GM12864 (cell line): ENCODE data around the gene MAP3K3.
A peak's percentile ranks its signal among the peaks of the same experiment; 100 is the strongest.

ENCODE experiments used
- DNase-seq: peaks from one replicate; pipeline ENCODE4 v3.0.0-alpha.2; 2011; ENCODE audit warnings: low read depth
- H3K4me3 ChIP-seq: 2 replicates; pipeline ENCODE4 v1.5.1; 2011; ENCODE audit warnings: mild to moderate bottlenecking, low read depth, low read length, control low read depth
- TF ChIP-seq, protein P1 (sequence below): IDR thresholded peaks from 2 replicates; pipeline ENCODE4 v1.5.1; 2011; ENCODE audit warnings: low read depth, mild to moderate bottlenecking, moderate library complexity, low read length, control low read depth, inconsistent platforms; ENCODE audit errors: missing control alignments

MAP3K3 gene

DNA sequence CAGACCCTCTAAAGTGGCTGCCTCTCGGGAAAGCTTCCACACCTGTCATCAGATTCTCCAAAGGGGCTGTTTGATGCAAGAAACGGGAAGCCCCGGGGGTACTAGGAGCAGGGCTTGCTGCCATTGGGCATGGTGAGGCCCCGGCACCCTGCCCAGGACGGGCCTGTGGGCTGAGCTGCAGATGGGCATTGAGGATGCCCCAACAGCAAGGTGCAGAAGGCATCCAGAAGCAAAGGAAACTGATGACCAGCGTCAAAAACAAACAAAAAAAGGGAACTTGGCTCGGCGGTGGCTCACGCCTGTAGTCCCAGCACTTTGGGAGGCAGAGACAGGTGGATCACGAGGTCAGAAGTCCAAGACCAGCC is 79.2 kb downstream of the MAP3K3 start:
- DNase-seq = no peak
- TF ChIP-seq, protein P1, sequence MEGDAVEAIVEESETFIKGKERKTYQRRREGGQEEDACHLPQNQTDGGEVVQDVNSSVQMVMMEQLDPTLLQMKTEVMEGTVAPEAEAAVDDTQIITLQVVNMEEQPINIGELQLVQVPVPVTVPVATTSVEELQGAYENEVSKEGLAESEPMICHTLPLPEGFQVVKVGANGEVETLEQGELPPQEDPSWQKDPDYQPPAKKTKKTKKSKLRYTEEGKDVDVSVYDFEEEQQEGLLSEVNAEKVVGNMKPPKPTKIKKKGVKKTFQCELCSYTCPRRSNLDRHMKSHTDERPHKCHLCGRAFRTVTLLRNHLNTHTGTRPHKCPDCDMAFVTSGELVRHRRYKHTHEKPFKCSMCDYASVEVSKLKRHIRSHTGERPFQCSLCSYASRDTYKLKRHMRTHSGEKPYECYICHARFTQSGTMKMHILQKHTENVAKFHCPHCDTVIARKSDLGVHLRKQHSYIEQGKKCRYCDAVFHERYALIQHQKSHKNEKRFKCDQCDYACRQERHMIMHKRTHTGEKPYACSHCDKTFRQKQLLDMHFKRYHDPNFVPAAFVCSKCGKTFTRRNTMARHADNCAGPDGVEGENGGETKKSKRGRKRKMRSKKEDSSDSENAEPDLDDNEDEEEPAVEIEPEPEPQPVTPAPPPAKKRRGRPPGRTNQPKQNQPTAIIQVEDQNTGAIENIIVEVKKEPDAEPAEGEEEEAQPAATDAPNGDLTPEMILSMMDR = no peak
- H3K4me3 ChIP-seq = peak overlapping the region; percentile 63

GRCh38 chr17:63701868-63702720 is 79.9 kb downstream of the MAP3K3 start:
- peak; percentile 64 for DNase-seq
- H3K4me3 ChIP-seq = peak overlapping the region; percentile 63
- TF ChIP-seq, protein P1 = no peak

DNA sequence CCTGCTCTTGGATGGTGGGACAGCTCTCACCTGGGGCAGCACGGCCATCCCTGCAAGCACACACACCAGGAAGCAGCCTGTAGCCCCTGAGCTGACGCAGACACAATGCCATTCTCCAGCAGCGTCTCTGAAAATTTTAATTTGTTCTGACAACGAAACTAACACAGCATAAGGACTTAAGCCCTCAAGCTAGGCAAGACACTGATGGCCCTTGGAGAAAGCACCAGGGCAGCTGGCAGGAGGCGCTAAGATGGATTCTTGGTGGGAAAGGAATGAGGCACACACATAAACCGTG is 80.5 kb downstream of the MAP3K3 start:
- TF ChIP-seq, protein P1 = no peak
- no peak for DNase-seq
- peak overlapping the region; percentile 61 for H3K4me3 ChIP-seq

DNA sequence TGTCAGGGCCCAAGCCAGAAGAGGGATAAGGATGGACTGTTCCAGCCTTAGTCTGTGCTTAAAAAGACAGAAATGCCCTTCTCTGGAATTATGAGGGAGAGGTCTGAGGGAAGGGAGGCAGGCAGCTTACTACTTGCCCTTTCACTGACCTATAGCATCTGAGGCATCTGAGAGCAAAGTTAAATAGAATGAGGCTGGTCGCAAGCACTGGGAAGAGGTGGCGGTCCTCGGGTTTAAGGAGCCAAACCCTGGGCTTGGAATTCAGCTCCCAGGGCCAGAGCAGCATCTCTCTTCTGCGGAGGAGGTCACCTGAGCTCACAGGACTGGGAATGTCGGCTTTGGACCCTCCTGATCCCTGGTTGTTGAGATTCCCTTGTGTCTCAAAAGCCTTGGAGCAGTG is 80.8 kb downstream of the MAP3K3 start:
- H3K4me3 ChIP-seq = no peak overlapping the region
- TF ChIP-seq, protein P1 = no peak
- no peak for DNase-seq

- TF ChIP-seq, protein P1 = no peak
- H3K4me3 ChIP-seq = no peak overlapping the region
- DNase-seq = no peak
Measured at GRCh38 chr17:63703556-63704258, 81.5 kb downstream of the MAP3K3 start.

- TF ChIP-seq, protein P1 = no peak
- H3K4me3 ChIP-seq = no peak overlapping the region
- no peak for DNase-seq
Measured at GRCh38 chr17:63704259-63704576, 82.0 kb downstream of the MAP3K3 start.

DNA sequence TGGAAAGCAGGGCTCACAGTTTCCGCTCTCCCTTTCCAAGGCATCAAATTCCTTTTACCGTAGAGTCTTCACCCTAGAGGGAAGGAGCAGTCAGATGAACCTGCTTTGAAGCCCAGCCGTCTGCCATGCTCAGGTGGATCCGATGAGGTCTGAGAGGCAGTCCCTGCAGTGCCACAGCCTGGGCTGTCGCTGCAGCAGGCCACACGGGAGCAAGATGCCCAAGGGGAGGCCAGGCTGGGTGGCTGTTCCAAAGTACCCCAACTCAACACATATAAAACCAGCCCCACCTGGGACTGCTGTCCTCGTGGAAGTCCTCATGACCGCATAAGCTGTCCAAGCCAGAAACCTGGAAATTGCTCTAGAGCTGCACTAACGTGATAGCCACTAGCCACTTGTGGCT is 82.6 kb downstream of the MAP3K3 start:
- TF ChIP-seq, protein P1 = no peak
- H3K4me3 ChIP-seq = no peak overlapping the region
- DNase-seq = no peak
